Activated CD8-positive, alpha-beta T cell treated with anti-CD3 and anti-CD28 coated beads for 36 hours (primary cell): ENCODE measurements around the gene BZW1. TPM values are rescaled to one million over a fixed set of nuclear protein-coding genes. Genes with fewer than 3 reads are reported as not detected.

Experiments
- ATAC-seq: fragments of 200-7000 bp; cut with Tn5 transposase; one replicate; pipeline ENCODE4 v1.10.0; 2021; ENCODE audit warnings: mild to moderate bottlenecking, moderate library complexity
- CTCF ChIA-PET: fragments of 350-600 bp; sonication (Branson Sonifier 250); formaldehyde crosslinking; loops from one replicate; lab custom pipeline; 2021; ENCODE audit warnings: antibody characterized with exemption; lab: Charles Lee
- POLR2A ChIA-PET: fragments of 350-600 bp; sonication (Branson Sonifier 250); formaldehyde crosslinking; loops from one replicate; lab custom pipeline; 2021; ENCODE audit warnings: antibody characterized with exemption; lab: Charles Lee
- DNase-seq: peaks from one replicate; pipeline ENCODE4 v3.0.0-alpha.2; 2020
- H3K27ac Mint-ChIP-seq: one replicate; pipeline ENCODE4 v1.8.0; 2021; ENCODE audit warnings: mild to moderate bottlenecking, mixed read lengths
- H3K27me3 Mint-ChIP-seq: one replicate; pipeline ENCODE4 v1.8.0; 2021; ENCODE audit warnings: mixed read lengths
- H3K36me3 Mint-ChIP-seq: one replicate; pipeline ENCODE4 v1.8.0; 2021; ENCODE audit warnings: low read depth, mixed read lengths
- H3K4me1 Mint-ChIP-seq: one replicate; pipeline ENCODE4 v1.8.0; 2021; ENCODE audit warnings: low read depth, mixed read lengths
- H3K4me3 Mint-ChIP-seq: one replicate; pipeline ENCODE4 v1.8.0; 2021; ENCODE audit warnings: mild to moderate bottlenecking, moderate library complexity, mixed read lengths
- H3K9me3 Mint-ChIP-seq: one replicate; pipeline ENCODE4 v1.8.0; 2021; ENCODE audit warnings: mixed read lengths
- CTCF ChIP-seq: fragments of 200-600 bp; IDR thresholded peaks from one replicate; pipeline ENCODE4 v1.8.0; 2022; ENCODE audit warnings: antibody characterized with exemption, mild to moderate bottlenecking
- intact Hi-C: fragments of 100-400 bp; cut with micrococcal nuclease; formaldehyde crosslinking; loops from one replicate; pipeline ENCODE4 v1.10.0; 2022
- total RNA-seq, 2 experiments: library from RNA; stranded (reverse); gene quantifications; one replicate each; pipeline ENCODE4 v1.2.3, GENCODE V29; 2021

Gene BZW1
- total RNA-seq, 2 experiments from 2014 or later = 423 to 442 TPM

GRCh38 chr2:200843993-200844948 is 32.6 kb downstream of the BZW1 start:
- Mint-ChIP-seq H3K27ac (no peak overlapping the region), H3K27me3 (no peaks in the 10 kb centered on the region), H3K4me3 (no peak overlapping the region), H3K36me3 (no peaks in the 10 kb centered on the region), H3K9me3 (no peaks in the 10 kb centered on the region), H3K4me1 (no peaks in the 10 kb centered on the region)
- CTCF ChIA-PET = interaction anchor here (0.6 kb wide), 1 partner anchor 69 kb away, joined by 3 read pairs; no protein-coding TSS in a partner anchor
- DNase-seq (no peak), ATAC-seq (no peak)
- intact Hi-C loops = no loop called here
- TF ChIP-seq CTCF = no peak
- POLR2A ChIA-PET = interaction anchor here (0.7 to 5.2 kb wide), 12 partner anchors 8 to 32 kb away, joined by 3 to 33 read pairs (median 4); no protein-coding TSS in a partner anchor

- POLR2A ChIA-PET = interaction anchor here (0.6 to 5.2 kb wide), 12 partner anchors 12 to 132 kb away, joined by 3 to 33 read pairs (median 4); no protein-coding TSS in a partner anchor
Measured at GRCh38 chr2:200845194-200845593, 33.5 kb downstream of the BZW1 start.

GRCh38 chr2:200845669-200846325 is 34.1 kb downstream of the BZW1 start:
- Mint-ChIP-seq H3K36me3 (peaks cover 6% of the 10 kb centered on the region), H3K9me3 (no peaks in the 10 kb centered on the region), H3K27ac (no peak overlapping the region), H3K4me3 (no peak overlapping the region), H3K4me1 (no peaks in the 10 kb centered on the region), H3K27me3 (no peaks in the 10 kb centered on the region)
- ChIA-PET CTCF (no interaction called here), POLR2A (interaction anchor here (0.6 to 5.2 kb wide), 10 partner anchors 12 to 132 kb away, joined by 3 to 33 read pairs (median 4); no protein-coding TSS in a partner anchor)
- DNase-seq = no peak
- intact Hi-C loops = no loop called here
- no peak for ATAC-seq
- TF ChIP-seq CTCF = no peak

More at GRCh38 chr2:200845194-200845593, 33.5 kb downstream of the BZW1 start:
- Mint-ChIP-seq H3K36me3 (no peaks in the 10 kb centered on the region), H3K27me3 (no peaks in the 10 kb centered on the region), H3K9me3 (no peaks in the 10 kb centered on the region), H3K4me3 (no peak overlapping the region), H3K4me1 (no peaks in the 10 kb centered on the region), H3K27ac (no peak overlapping the region)
- DNase-seq (no peak), ATAC-seq (no peak)
- intact Hi-C loops = no loop called here
- no peak for TF ChIP-seq CTCF
- CTCF ChIA-PET = no interaction called here

- H3K4me3 Mint-ChIP-seq = no peak overlapping the region
- ATAC-seq (peak; percentile 34), DNase-seq (no peak)
- TF ChIP-seq CTCF = no peak
- ChIA-PET CTCF (no interaction called here), POLR2A (interaction anchor here (0.7 to 5.2 kb wide), 3 partner anchors 10 to 145 kb away, joined by 3 to 33 read pairs (median 19); no protein-coding TSS in a partner anchor)
- H3K36me3 Mint-ChIP-seq = peaks cover 21% of the 10 kb centered on the region
- intact Hi-C loops = no loop called here
- no peaks in the 10 kb centered on the region for H3K4me1 Mint-ChIP-seq
- no peak overlapping the region for H3K27ac Mint-ChIP-seq
- H3K27me3 Mint-ChIP-seq = no peaks in the 10 kb centered on the region
- no peaks in the 10 kb centered on the region for H3K9me3 Mint-ChIP-seq
Measured at GRCh38 chr2:200847269-200847668, 35.6 kb downstream of the BZW1 start.
